ENCODE measurements around the gene PLXNA4. TPM values are rescaled to one million over a fixed set of nuclear protein-coding genes. Genes with fewer than 3 reads are reported as not detected.
A peak's percentile ranks its signal among the peaks of the same experiment; 100 is the strongest.

PLXNA4 gene
- total RNA-seq, 2 donors from 2014 or later: 0.41 to 2.8 TPM

DNA sequence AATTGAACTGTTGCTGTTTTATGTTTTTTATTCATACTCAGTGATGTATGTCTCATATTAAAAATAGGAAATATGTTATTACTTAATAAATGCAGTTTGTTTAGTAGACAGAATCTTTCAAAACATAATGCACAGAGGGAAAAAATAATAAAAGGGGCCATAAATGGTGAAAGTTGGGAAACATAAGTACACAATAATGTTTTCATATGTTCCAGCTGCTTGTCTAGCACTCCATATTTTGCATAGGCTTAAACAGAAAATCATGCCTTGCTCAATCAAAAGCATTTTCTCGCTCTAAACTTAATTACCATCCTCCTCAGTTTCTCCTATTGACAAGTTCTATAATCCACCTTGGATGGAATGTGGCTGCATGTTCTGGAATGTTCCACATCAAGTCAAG is 333.2 kb downstream of the PLXNA4 start:
- no peak for DNase-seq (ENCODE audit: low spot score)
- intact Hi-C loops (cut with DNase I): loop anchor here (10.0 kb wide), 1 partner anchor 238 kb away; no protein-coding TSS in a partner anchor
- Histone ChIP-seq H3K36me3 (no peaks in the 10 kb centered on the region), H3K27ac (peak overlapping the region in 1 of 2 donors; percentile 34), H3K4me1 (replicated peaks) (no peaks in the 10 kb centered on the region), H3K9me3 (no peaks in the 10 kb centered on the region), H3K27me3 (replicated peaks; ENCODE audit: insufficient read depth) (no peaks in the 10 kb centered on the region), H3K4me3 (no peak overlapping the region)
- 94% methylated on average over 1 of the region's 1 CpG for WGBS
- TF ChIP-seq POLR2AphosphoS5 (IDR thresholded peaks at IDR 0.05) (no peak), POLR2A (IDR thresholded peaks at IDR 0.05) (no peak)
- TF ChIP-seq, protein P1, sequence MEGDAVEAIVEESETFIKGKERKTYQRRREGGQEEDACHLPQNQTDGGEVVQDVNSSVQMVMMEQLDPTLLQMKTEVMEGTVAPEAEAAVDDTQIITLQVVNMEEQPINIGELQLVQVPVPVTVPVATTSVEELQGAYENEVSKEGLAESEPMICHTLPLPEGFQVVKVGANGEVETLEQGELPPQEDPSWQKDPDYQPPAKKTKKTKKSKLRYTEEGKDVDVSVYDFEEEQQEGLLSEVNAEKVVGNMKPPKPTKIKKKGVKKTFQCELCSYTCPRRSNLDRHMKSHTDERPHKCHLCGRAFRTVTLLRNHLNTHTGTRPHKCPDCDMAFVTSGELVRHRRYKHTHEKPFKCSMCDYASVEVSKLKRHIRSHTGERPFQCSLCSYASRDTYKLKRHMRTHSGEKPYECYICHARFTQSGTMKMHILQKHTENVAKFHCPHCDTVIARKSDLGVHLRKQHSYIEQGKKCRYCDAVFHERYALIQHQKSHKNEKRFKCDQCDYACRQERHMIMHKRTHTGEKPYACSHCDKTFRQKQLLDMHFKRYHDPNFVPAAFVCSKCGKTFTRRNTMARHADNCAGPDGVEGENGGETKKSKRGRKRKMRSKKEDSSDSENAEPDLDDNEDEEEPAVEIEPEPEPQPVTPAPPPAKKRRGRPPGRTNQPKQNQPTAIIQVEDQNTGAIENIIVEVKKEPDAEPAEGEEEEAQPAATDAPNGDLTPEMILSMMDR (IDR thresholded peaks at IDR 0.05): no peak

DNA sequence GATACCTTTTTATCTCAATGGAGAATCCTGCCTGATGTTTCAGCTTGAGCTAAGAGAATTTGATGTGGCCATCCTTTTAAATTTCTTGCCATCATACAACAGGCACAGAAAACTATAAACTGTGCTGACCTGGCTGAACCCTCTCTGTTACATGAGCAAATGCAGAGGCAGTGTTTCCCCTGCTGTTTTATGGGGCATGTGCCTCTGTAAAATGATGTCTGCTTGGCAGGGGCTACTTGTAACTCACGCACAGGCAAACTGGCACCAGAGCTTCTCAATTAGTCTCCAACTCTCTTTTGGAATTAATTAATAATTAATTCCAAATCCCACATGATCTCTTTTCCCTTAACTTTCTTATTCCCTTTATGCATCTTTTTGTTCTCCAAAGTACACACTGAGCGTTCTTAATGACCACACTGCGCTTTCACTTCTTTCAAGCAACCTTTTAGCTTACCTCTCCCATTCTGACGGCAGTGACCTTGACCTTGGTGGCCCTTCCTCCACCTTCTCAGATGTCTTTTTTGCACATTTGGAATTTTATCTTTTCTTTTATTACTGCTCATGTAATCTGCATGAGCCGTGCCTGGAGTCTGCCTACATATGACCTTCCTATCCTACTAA is 334.0 kb downstream of the PLXNA4 start:
- H3K36me3 ChIP-seq: no peaks in the 10 kb centered on the region
- DNase-seq (ENCODE audit: low spot score): peak; percentile 85
- peak; percentile 88 for TF ChIP-seq POLR2AphosphoS5 (IDR thresholded peaks at IDR 0.05)
- TF ChIP-seq, protein P1 (IDR thresholded peaks at IDR 0.05): no peak
- no peak overlapping the region for H3K4me3 ChIP-seq
- intact Hi-C loops (cut with DNase I): loop anchor here (10.0 kb wide), 1 partner anchor 238 kb away; no protein-coding TSS in a partner anchor
- no peaks in the 10 kb centered on the region for H3K9me3 ChIP-seq
- H3K27ac ChIP-seq: peak overlapping the region in 1 of 2 donors; percentile 34
- no peaks in the 10 kb centered on the region for H3K4me1 ChIP-seq (replicated peaks)
- no peaks in the 10 kb centered on the region for H3K27me3 ChIP-seq (replicated peaks; ENCODE audit: insufficient read depth)
- 44% methylated on average over 5 of the region's 5 CpGs for WGBS

DNA sequence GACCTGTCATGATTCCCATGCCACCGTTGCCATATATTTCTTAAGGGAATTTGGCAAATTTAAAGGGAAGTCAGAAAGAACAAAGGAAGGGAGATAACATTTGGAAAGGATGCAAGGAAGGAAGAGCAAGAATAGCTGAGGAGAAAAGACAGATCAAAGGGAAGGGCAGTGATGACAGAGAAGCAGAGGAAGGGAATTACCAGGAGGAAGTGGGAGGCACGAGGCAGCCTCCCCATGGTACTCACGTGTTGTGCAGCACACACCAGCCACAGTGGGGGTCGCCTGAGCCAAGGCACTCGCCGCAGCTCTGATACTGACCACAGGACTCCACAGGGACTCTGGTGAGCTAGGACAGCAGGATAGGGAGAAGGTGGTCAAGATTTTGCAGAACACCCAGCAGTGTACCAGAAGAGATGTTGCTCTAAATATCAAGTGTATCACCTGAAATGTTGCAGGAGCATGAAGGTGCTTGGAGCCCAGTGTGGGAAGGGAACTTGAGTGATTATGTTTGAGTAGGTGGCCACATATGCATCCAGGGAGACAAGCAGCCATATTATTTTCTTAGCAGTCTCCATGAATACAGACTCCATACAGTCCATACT is 335.3 kb downstream of the PLXNA4 start:
- Histone ChIP-seq H3K27me3 (replicated peaks; ENCODE audit: insufficient read depth) (no peaks in the 10 kb centered on the region), H3K4me1 (replicated peaks) (no peaks in the 10 kb centered on the region), H3K36me3 (no peaks in the 10 kb centered on the region), H3K9me3 (no peaks in the 10 kb centered on the region), H3K4me3 (no peak overlapping the region), H3K27ac (no peak overlapping the region)
- WGBS: 58% methylated on average over 6 of the region's 6 CpGs
- no peak for DNase-seq (ENCODE audit: low spot score)
- TF ChIP-seq POLR2AphosphoS5 (IDR thresholded peaks at IDR 0.05) (no peak), POLR2A (IDR thresholded peaks at IDR 0.05) (no peak)
- TF ChIP-seq, protein P1 (IDR thresholded peaks at IDR 0.05): no peak
- intact Hi-C loops (cut with DNase I): loop anchor here (10.0 kb wide), 1 partner anchor 236 kb away; no protein-coding TSS in a partner anchor

DNA sequence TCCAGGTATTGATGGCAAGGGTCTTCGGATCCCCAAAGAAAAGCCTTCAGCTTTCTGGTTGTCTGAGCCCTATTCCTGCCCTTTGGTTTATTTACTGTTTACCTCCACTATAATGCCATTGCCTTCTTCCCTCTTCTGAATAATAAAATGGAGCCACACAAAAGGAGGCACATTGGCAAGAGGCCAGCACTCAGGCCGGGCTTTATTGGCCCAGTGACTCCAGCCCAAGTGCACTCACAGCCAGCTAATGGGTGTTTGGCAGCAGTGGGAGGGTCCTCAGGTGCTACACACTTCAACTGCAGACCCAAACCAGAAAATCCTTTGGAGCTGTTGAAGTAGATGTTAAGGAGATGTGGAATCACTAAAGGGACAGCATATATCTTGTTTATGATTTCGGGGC is 336.0 kb downstream of the PLXNA4 start:
- Histone ChIP-seq H3K9me3 (no peaks in the 10 kb centered on the region), H3K4me3 (no peak overlapping the region), H3K4me1 (replicated peaks) (no peaks in the 10 kb centered on the region), H3K27me3 (replicated peaks; ENCODE audit: insufficient read depth) (no peaks in the 10 kb centered on the region), H3K36me3 (no peaks in the 10 kb centered on the region), H3K27ac (no peak overlapping the region)
- WGBS: 52% methylated on average over 3 of the region's 3 CpGs
- intact Hi-C loops (cut with DNase I): loop anchor here (10.0 kb wide), 1 partner anchor 235 kb away; no protein-coding TSS in a partner anchor
- TF ChIP-seq POLR2AphosphoS5 (IDR thresholded peaks at IDR 0.05) (peak; percentile 3), POLR2A (IDR thresholded peaks at IDR 0.05) (no peak)
- DNase-seq (ENCODE audit: low spot score): no peak

DNA sequence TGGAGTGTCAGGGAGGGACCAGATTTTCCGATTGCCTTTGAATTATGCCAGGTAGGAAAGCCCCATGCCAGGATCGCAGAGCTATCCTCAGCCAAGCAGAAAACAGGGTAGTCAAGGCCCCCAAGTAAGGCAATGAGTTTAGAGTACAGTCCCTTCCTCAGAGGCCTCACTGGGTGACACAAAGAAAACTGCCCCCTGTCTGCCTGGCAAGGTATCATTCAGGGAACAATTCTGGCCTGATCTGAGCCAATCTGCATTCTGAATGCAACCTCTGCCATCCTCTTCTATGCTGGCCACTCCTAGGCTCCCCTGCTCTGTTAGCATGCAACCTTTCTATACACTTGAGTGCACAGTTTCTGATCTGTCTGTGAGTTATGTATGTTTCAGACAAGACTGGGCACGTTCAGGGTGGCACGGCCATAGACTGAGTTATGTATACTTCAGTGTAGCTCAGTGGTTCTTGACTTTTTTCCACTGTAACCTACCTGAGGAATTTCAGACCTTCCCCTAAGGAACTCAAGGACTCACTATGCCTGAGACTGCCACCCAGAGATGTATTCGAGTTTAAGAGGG is 336.8 kb downstream of the PLXNA4 start:
- Histone ChIP-seq H3K27ac (no peak overlapping the region), H3K36me3 (no peaks in the 10 kb centered on the region), H3K4me3 (no peak overlapping the region), H3K27me3 (replicated peaks; ENCODE audit: insufficient read depth) (no peaks in the 10 kb centered on the region), H3K9me3 (no peaks in the 10 kb centered on the region), H3K4me1 (replicated peaks) (no peaks in the 10 kb centered on the region)
- DNase-seq (ENCODE audit: low spot score): no peak
- intact Hi-C loops (cut with DNase I): no loop called here
- 45% methylated on average over 5 of the region's 5 CpGs for WGBS
- TF ChIP-seq POLR2AphosphoS5 (IDR thresholded peaks at IDR 0.05) (no peak), POLR2A (IDR thresholded peaks at IDR 0.05) (no peak)
- TF ChIP-seq, protein P1 (IDR thresholded peaks at IDR 0.05): no peak

Data from prostate gland (tissue), 2 donors.